GM23338 (cell line): Measurements from ENCODE around the gene TBC1D5. TPM values are rescaled to one million over a fixed set of nuclear protein-coding genes. Genes with fewer than 3 reads are reported as not detected.

ENCODE experiments used
- ATAC-seq: fragments of 200-7000 bp; cut with Tn5 transposase; 3 replicates; pipeline ENCODE4 v1.9.1; 2020
- DNase-seq: peaks from one replicate; pipeline ENCODE4 v3.0.0-alpha.2; 2015; ENCODE audit warnings: low spot score
- H2AFZ ChIP-seq: fragments of 200-600 bp; sonication (generic); 2 replicates; pipeline ENCODE4 v1.8.0; 2016; ENCODE audit warnings: antibody characterized with exemption, mild to moderate bottlenecking, moderate library complexity
- H3F3A ChIP-seq: fragments of 200-600 bp; sonication (generic); replicated peaks from 2 replicates; pipeline ENCODE4 v1.8.0; 2017; ENCODE audit warnings: antibody characterized with exemption, mixed run types, low read depth
- H3K27ac ChIP-seq: fragments of 200-600 bp; sonication (generic); 2 replicates; pipeline ENCODE4 v1.6.1; 2016; ENCODE audit warnings: low read depth
- H3K27me3 ChIP-seq: fragments of 200-600 bp; sonication (generic); 2 replicates; pipeline ENCODE4 v1.8.0; 2016; ENCODE audit warnings: mild to moderate bottlenecking, mixed run types, moderate library complexity; ENCODE audit not compliant: insufficient read depth
- H3K36me3 ChIP-seq: fragments of 200-600 bp; sonication (generic); 2 replicates; pipeline ENCODE4 v1.8.0; 2016; ENCODE audit warnings: mild to moderate bottlenecking; ENCODE audit not compliant: insufficient read depth
- H3K4me1 ChIP-seq: fragments of 200-600 bp; sonication (generic); 2 replicates; pipeline ENCODE4 v1.8.0; 2016; ENCODE audit warnings: mild to moderate bottlenecking, moderate library complexity; ENCODE audit not compliant: insufficient read depth
- H3K4me2 ChIP-seq: fragments of 200-600 bp; sonication (generic); 2 replicates; pipeline ENCODE4 v1.7.1; 2017; ENCODE audit warnings: mixed run types
- H3K4me3 ChIP-seq: fragments of 200-600 bp; sonication (generic); 2 replicates; pipeline ENCODE4 v1.6.1; 2016; ENCODE audit warnings: mixed run types
- H3K79me2 ChIP-seq: fragments of 200-600 bp; sonication (generic); replicated peaks from 2 replicates; pipeline ENCODE4 v1.8.0; 2017; ENCODE audit warnings: mild to moderate bottlenecking; ENCODE audit not compliant: insufficient read depth
- H3K9me2 ChIP-seq: fragments of 200-600 bp; sonication (generic); 2 replicates; pipeline ENCODE4 v1.8.0; 2017; ENCODE audit not compliant: insufficient read depth
- H4K20me1 ChIP-seq: fragments of 200-600 bp; sonication (generic); replicated peaks from 2 replicates; pipeline ENCODE4 v1.8.0; 2017; ENCODE audit warnings: mild to moderate bottlenecking; ENCODE audit not compliant: insufficient read depth
- H3K27ac Mint-ChIP-seq: 2 replicates; pipeline ENCODE4 v1.8.0; 2020; ENCODE audit warnings: inconsistent platforms, mild to moderate bottlenecking, moderate library complexity, mixed read lengths
- H3K27me3 Mint-ChIP-seq: 3 replicates; pipeline ENCODE4 v1.8.0; 2022; ENCODE audit warnings: low read depth, mild to moderate bottlenecking, moderate library complexity, mixed read lengths, inconsistent platforms; ENCODE audit not compliant: insufficient read depth, poor library complexity
- H3K36me3 Mint-ChIP-seq: 3 replicates; pipeline ENCODE4 v1.8.0; 2021; ENCODE audit warnings: low read depth, mild to moderate bottlenecking, inconsistent platforms, moderate library complexity, mixed read lengths
- H3K4me1 Mint-ChIP-seq: 3 replicates; pipeline ENCODE4 v1.8.0; 2020; ENCODE audit warnings: mild to moderate bottlenecking, inconsistent platforms, mixed read lengths
- H3K4me3 Mint-ChIP-seq: 3 replicates; pipeline ENCODE4 v1.8.0; 2021; ENCODE audit warnings: moderate library complexity, mild to moderate bottlenecking, inconsistent platforms, mixed read lengths
- H3K9me3 Mint-ChIP-seq: 3 replicates; pipeline ENCODE4 v1.8.0; 2020; ENCODE audit warnings: moderate library complexity, mild to moderate bottlenecking, inconsistent platforms, mixed read lengths
- CREB1 ChIP-seq: fragments of 250-450 bp; sonication (Bioruptor Pico); IDR thresholded peaks from 2 replicates; pipeline ENCODE4 v1.5.0; 2020; ENCODE audit warnings: low read depth, mild to moderate bottlenecking, moderate library complexity
- EZH2 ChIP-seq: fragments of 200-600 bp; sonication (generic); IDR thresholded peaks from one replicate; pipeline ENCODE4 v1.8.0; 2017; ENCODE audit warnings: antibody characterized with exemption, mild to moderate bottlenecking, low read depth; ENCODE audit not compliant: unreplicated experiment
- EZH2phosphoT487 ChIP-seq: fragments of 200-600 bp; sonication (generic); IDR thresholded peaks from one replicate; pipeline ENCODE4 v1.8.1; 2018; ENCODE audit warnings: antibody characterized with exemption; ENCODE audit not compliant: unreplicated experiment
- JUNB ChIP-seq: IDR thresholded peaks from one replicate; pipeline ENCODE4 v1.6.1; 2016; ENCODE audit warnings: antibody characterized with exemption; ENCODE audit not compliant: unreplicated experiment
- NANOG ChIP-seq: IDR thresholded peaks from 2 replicates; pipeline ENCODE4 v1.6.1; 2016; ENCODE audit warnings: antibody characterized with exemption, borderline replicate concordance
- POLR2AphosphoS5 ChIP-seq: IDR thresholded peaks from 2 replicates; pipeline ENCODE4 v1.6.1; 2016; ENCODE audit warnings: antibody characterized with exemption, low read depth
- STAT1 ChIP-seq: IDR thresholded peaks from one replicate; pipeline ENCODE4 v1.6.1; 2016; ENCODE audit warnings: antibody characterized with exemption; ENCODE audit not compliant: unreplicated experiment
- ZNF114 ChIP-seq: fragments of 250-450 bp; sonication (Bioruptor Pico); IDR thresholded peaks from 2 replicates; pipeline ENCODE4 v1.5.0; 2020; ENCODE audit warnings: mild to moderate bottlenecking, moderate library complexity
- ZNF331 ChIP-seq: fragments of 250-450 bp; sonication (Bioruptor Pico); IDR thresholded peaks from 2 replicates; pipeline ENCODE4 v1.5.0; 2020; ENCODE audit warnings: low read depth, mild to moderate bottlenecking, moderate library complexity
- polyA plus RNA-seq: library from polyadenylated mRNA; unstranded; fragments of >200 nt; fragmentation: Nextera tagmentation; extraction: Ambion mirVana; gene quantifications from 2 replicates; pipeline ENCODE4 v1.2.1, GENCODE V29; 2016
- total RNA-seq: library from RNA; depleted of rRNA; stranded (reverse); fragments of >200 nt; shearing (Covaris generic); gene quantifications from 2 replicates; pipeline ENCODE4 v1.2.3, GENCODE V29; 2014
- TF ChIP-seq, protein P1 (sequence below): IDR thresholded peaks from 2 replicates; pipeline ENCODE4 v1.6.1; 2016; ENCODE audit warnings: antibody characterized with exemption
- TF ChIP-seq, protein P2 (sequence below): IDR thresholded peaks from one replicate; pipeline ENCODE4 v1.6.1; 2018; ENCODE audit warnings: antibody characterized with exemption; ENCODE audit not compliant: unreplicated experiment
- TF ChIP-seq, protein P3 (sequence below): fragments of 250-450 bp; sonication (Bioruptor Pico); IDR thresholded peaks from 2 replicates; pipeline ENCODE4 v1.5.0; 2020; ENCODE audit warnings: mild to moderate bottlenecking, moderate library complexity
- TF ChIP-seq, protein P4 (sequence below), 2 experiments: fragments of 200-600 bp in 1 of 2; sonication (generic) in 1 of 2; conservative IDR thresholded peaks; 2 replicates each; pipeline versions ENCODE4 v1.5.1 to v1.6.1; 2016 to 2017; ENCODE audit warnings: antibody characterized with exemption in 2 of 2, low read depth in 2 of 2, mild to moderate bottlenecking in 2 of 2, moderate library complexity in 1 of 2

TBC1D5 gene
- total and polyA plus RNA-seq, 2 experiments from 2014 or later, result 21.8 to 48.1 TPM

DNA sequence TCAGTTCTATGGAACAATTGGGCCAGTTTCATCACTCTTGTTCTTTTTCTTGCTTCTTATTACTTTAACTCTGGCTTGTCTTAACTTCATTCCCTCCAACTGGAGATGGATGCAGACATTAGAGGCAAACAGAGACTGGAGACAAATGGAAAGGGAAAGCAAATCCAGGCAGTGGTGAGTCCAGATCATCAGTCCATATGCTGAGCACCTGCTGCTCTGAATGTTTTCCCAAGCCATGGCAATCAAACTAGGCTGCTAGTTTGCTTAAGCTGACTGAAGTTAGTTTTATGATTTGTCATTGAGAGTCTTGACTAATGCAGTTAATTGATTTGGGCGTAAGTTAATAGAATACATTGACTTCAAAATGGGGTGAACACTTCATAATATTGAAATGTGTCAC is 41.0 kb upstream of the TBC1D5 start:
- Mint-ChIP-seq H3K27me3 (no peaks in the 10 kb centered on the region), H3K9me3 (no peaks in the 10 kb centered on the region; the same call in 2 of the 3 replicates), H3K36me3 (no peaks in the 10 kb centered on the region), H3K4me3 (no peak overlapping the region), H3K4me1 (no peaks in the 10 kb centered on the region), H3K27ac (no peak overlapping the region)
- no peak overlapping the region for H2AFZ ChIP-seq
- 0 out of 2 replicates have a peak, but pooled peaks cover 4% of the 10 kb centered on the region for H3K9me2 ChIP-seq
- no peaks in the 10 kb centered on the region for H3K79me2 ChIP-seq
- no peaks in the 10 kb centered on the region for H3K27me3 ChIP-seq
- H3K4me1 ChIP-seq, result no peaks in the 10 kb centered on the region
- no peak overlapping the region for H3K27ac ChIP-seq
- DNase-seq, result no peak
- no peaks in the 10 kb centered on the region for H4K20me1 ChIP-seq
- H3K36me3 ChIP-seq, result no peaks in the 10 kb centered on the region
- no peak for TF ChIP-seq STAT1
- TF ChIP-seq EZH2phosphoT487, result no peak
- no peak for TF ChIP-seq ZNF114 (CRISPR knock-in tag)
- no peak for TF ChIP-seq POLR2AphosphoS5
- TF ChIP-seq CREB1 (CRISPR knock-in tag), result no peak
- no peak for TF ChIP-seq ZNF331
- TF ChIP-seq EZH2, result no peak
- no peak for TF ChIP-seq JUNB
- TF ChIP-seq, protein P1, sequence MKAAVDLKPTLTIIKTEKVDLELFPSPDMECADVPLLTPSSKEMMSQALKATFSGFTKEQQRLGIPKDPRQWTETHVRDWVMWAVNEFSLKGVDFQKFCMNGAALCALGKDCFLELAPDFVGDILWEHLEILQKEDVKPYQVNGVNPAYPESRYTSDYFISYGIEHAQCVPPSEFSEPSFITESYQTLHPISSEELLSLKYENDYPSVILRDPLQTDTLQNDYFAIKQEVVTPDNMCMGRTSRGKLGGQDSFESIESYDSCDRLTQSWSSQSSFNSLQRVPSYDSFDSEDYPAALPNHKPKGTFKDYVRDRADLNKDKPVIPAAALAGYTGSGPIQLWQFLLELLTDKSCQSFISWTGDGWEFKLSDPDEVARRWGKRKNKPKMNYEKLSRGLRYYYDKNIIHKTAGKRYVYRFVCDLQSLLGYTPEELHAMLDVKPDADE, result no peak
- TF ChIP-seq NANOG, result no peak
- TF ChIP-seq, protein P2, sequence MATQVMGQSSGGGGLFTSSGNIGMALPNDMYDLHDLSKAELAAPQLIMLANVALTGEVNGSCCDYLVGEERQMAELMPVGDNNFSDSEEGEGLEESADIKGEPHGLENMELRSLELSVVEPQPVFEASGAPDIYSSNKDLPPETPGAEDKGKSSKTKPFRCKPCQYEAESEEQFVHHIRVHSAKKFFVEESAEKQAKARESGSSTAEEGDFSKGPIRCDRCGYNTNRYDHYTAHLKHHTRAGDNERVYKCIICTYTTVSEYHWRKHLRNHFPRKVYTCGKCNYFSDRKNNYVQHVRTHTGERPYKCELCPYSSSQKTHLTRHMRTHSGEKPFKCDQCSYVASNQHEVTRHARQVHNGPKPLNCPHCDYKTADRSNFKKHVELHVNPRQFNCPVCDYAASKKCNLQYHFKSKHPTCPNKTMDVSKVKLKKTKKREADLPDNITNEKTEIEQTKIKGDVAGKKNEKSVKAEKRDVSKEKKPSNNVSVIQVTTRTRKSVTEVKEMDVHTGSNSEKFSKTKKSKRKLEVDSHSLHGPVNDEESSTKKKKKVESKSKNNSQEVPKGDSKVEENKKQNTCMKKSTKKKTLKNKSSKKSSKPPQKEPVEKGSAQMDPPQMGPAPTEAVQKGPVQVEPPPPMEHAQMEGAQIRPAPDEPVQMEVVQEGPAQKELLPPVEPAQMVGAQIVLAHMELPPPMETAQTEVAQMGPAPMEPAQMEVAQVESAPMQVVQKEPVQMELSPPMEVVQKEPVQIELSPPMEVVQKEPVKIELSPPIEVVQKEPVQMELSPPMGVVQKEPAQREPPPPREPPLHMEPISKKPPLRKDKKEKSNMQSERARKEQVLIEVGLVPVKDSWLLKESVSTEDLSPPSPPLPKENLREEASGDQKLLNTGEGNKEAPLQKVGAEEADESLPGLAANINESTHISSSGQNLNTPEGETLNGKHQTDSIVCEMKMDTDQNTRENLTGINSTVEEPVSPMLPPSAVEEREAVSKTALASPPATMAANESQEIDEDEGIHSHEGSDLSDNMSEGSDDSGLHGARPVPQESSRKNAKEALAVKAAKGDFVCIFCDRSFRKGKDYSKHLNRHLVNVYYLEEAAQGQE, result no peak
- TF ChIP-seq, protein P3, sequence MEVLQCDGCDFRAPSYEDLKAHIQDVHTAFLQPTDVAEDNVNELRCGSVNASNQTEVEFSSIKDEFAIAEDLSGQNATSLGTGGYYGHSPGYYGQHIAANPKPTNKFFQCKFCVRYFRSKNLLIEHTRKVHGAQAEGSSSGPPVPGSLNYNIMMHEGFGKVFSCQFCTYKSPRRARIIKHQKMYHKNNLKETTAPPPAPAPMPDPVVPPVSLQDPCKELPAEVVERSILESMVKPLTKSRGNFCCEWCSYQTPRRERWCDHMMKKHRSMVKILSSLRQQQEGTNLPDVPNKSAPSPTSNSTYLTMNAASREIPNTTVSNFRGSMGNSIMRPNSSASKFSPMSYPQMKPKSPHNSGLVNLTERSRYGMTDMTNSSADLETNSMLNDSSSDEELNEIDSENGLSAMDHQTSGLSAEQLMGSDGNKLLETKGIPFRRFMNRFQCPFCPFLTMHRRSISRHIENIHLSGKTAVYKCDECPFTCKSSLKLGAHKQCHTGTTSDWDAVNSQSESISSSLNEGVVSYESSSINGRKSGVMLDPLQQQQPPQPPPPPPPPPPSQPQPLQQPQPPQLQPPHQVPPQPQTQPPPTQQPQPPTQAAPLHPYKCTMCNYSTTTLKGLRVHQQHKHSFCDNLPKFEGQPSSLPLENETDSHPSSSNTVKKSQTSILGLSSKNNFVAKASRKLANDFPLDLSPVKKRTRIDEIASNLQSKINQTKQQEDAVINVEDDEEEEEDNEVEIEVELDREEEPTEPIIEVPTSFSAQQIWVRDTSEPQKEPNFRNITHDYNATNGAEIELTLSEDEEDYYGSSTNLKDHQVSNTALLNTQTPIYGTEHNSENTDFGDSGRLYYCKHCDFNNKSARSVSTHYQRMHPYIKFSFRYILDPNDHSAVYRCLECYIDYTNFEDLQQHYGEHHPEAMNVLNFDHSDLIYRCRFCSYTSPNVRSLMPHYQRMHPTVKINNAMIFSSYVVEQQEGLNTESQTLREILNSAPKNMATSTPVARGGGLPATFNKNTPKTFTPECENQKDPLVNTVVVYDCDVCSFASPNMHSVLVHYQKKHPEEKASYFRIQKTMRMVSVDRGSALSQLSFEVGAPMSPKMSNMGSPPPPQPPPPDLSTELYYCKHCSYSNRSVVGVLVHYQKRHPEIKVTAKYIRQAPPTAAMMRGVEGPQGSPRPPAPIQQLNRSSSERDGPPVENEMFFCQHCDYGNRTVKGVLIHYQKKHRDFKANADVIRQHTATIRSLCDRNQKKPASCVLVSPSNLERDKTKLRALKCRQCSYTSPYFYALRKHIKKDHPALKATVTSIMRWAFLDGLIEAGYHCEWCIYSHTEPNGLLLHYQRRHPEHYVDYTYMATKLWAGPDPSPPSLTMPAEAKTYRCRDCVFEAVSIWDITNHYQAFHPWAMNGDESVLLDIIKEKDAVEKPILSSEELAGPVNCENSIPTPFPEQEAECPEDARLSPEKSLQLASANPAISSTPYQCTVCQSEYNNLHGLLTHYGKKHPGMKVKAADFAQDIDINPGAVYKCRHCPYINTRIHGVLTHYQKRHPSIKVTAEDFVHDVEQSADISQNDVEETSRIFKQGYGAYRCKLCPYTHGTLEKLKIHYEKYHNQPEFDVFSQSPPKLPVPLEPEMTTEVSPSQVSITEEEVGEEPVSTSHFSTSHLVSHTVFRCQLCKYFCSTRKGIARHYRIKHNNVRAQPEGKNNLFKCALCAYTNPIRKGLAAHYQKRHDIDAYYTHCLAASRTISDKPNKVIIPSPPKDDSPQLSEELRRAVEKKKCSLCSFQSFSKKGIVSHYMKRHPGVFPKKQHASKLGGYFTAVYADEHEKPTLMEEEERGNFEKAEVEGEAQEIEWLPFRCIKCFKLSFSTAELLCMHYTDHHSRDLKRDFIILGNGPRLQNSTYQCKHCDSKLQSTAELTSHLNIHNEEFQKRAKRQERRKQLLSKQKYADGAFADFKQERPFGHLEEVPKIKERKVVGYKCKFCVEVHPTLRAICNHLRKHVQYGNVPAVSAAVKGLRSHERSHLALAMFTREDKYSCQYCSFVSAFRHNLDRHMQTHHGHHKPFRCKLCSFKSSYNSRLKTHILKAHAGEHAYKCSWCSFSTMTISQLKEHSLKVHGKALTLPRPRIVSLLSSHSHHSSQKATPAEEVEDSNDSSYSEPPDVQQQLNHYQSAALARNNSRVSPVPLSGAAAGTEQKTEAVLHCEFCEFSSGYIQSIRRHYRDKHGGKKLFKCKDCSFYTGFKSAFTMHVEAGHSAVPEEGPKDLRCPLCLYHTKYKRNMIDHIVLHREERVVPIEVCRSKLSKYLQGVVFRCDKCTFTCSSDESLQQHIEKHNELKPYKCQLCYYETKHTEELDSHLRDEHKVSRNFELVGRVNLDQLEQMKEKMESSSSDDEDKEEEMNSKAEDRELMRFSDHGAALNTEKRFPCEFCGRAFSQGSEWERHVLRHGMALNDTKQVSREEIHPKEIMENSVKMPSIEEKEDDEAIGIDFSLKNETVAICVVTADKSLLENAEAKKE (CRISPR knock-in tag), result no peak
- TF ChIP-seq, protein P4, sequence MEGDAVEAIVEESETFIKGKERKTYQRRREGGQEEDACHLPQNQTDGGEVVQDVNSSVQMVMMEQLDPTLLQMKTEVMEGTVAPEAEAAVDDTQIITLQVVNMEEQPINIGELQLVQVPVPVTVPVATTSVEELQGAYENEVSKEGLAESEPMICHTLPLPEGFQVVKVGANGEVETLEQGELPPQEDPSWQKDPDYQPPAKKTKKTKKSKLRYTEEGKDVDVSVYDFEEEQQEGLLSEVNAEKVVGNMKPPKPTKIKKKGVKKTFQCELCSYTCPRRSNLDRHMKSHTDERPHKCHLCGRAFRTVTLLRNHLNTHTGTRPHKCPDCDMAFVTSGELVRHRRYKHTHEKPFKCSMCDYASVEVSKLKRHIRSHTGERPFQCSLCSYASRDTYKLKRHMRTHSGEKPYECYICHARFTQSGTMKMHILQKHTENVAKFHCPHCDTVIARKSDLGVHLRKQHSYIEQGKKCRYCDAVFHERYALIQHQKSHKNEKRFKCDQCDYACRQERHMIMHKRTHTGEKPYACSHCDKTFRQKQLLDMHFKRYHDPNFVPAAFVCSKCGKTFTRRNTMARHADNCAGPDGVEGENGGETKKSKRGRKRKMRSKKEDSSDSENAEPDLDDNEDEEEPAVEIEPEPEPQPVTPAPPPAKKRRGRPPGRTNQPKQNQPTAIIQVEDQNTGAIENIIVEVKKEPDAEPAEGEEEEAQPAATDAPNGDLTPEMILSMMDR (conservative IDR thresholded peaks at IDR 0.05; ENCODE audit: low read depth in 2 of 2), result no peak
- no peak overlapping the region for H3K4me2 ChIP-seq
- no peak overlapping the region for H3K4me3 ChIP-seq
- ATAC-seq, result no peak
- no peaks in the 10 kb centered on the region for H3F3A ChIP-seq
